Endothelial cell of hepatic sinusoid (primary cell): Measurements from ENCODE around the gene PRPF39.
"Not testable (repeated sequence)": the region's sequence is repeated elsewhere in the genome, so short reads cannot be mapped to it uniquely, and the experiment has no call there.

ENCODE experiments used
- in situ Hi-C: cut with HindIII; loops from 2 replicates; pipeline ENCODE4 v1.10.0; 2017; ENCODE audit warnings: low sequenced_read_pairs

The PRPF39 gene

GRCh38 chr14:45135659-45136395 is 51.9 kb downstream of the PRPF39 start, which contains the start of gene FANCM:
Gene FANCM, plus strand, starts transcription at chr14:45135930. Its CDS starts 102 bp downstream, at chr14:45136032.
- in situ Hi-C loops, result no loop called here

- in situ Hi-C loops, result no loop called here
Measured at GRCh38 chr14:45136399-45136798, 52.5 kb downstream of the PRPF39 start.

- in situ Hi-C loops, result no loop called here
Measured at GRCh38 chr14:45140661-45141187, 56.8 kb downstream of the PRPF39 start.

- in situ Hi-C loops, result not testable (repeated sequence)
Measured at GRCh38 chr14:45142083-45142482, 58.2 kb downstream of the PRPF39 start.

- in situ Hi-C loops, result no loop called here
Measured at GRCh38 chr14:45144658-45145057, 60.7 kb downstream of the PRPF39 start.

- in situ Hi-C loops, result no loop called here
Measured at GRCh38 chr14:45145214-45145613, 61.3 kb downstream of the PRPF39 start.

- in situ Hi-C loops, result no loop called here
Measured at GRCh38 chr14:45149602-45150001, 65.7 kb downstream of the PRPF39 start.

GRCh38 chr14:45150386-45150890 is 66.5 kb downstream of the PRPF39 start:
- in situ Hi-C loops, result no loop called here

- in situ Hi-C loops, result no loop called here
Measured at GRCh38 chr14:45156067-45156466, 72.2 kb downstream of the PRPF39 start.
